Esophagus muscularis mucosa (tissue), 4 donors: ENCODE data around the gene UQCRFS1. TPM values are rescaled to one million over a fixed set of nuclear protein-coding genes. Genes with fewer than 3 reads are reported as not detected.

Experiments used
- DNase-seq: peaks from one replicate; pipeline ENCODE4 v3.0.0-alpha.2; 2017; ENCODE audit errors: extremely low spot score
- H3K27ac ChIP-seq, 4 donors: fragments of 200-600 bp; sonication (generic); replicated peaks in 1 of 4; 1 replicate in 3 of 4; 2 replicates in 1 of 4; pipeline ENCODE4 v1.5.1; 2016 to 2019; ENCODE audit warnings: mild to moderate bottlenecking in 1 of 4
- H3K27me3 ChIP-seq, 4 donors: fragments of 200-600 bp; sonication (generic); one replicate each; pipeline versions ENCODE4 v1.5.1 to v1.6.0; 2016 to 2019
- H3K36me3 ChIP-seq, 4 donors: fragments of 200-600 bp; sonication (generic); one replicate each; pipeline ENCODE4 v1.5.1; 2016 to 2019
- H3K4me1 ChIP-seq, 4 donors: fragments of 200-600 bp; sonication (generic); one replicate each; pipeline ENCODE4 v1.5.1; 2016 to 2019
- H3K4me3 ChIP-seq, 4 donors: fragments of 200-600 bp; sonication (generic); 1 replicate in 2 of 4; 2 replicates in 2 of 4; pipeline ENCODE4 v1.5.1; 2016 to 2019; ENCODE audit warnings: mild to moderate bottlenecking in 4 of 4, moderate library complexity in 1 of 4
- H3K9me3 ChIP-seq, 4 donors: fragments of 200-600 bp; sonication (generic); 1 replicate in 3 of 4; 2 replicates in 1 of 4; pipeline ENCODE4 v1.5.1; 2016 to 2019
- EP300 ChIP-seq: sonication (generic); formaldehyde crosslinking; IDR thresholded peaks from one replicate; pipeline ENCODE4 v1.6.1; 2017; ENCODE audit warnings: antibody characterized with exemption
- POLR2A ChIP-seq: fragments of 450-650 bp; IDR thresholded peaks from one replicate; pipeline ENCODE4 v1.6.1; 2017; ENCODE audit warnings: antibody characterized with exemption, moderate library complexity, mild to moderate bottlenecking, low read depth
- POLR2AphosphoS5 ChIP-seq, 2 donors: sonication (generic); formaldehyde crosslinking; IDR thresholded peaks; one replicate each; pipeline ENCODE4 v1.6.1; 2017; ENCODE audit warnings: antibody characterized with exemption in 2 of 2
- WGBS: methylation state at CpG from one replicate; pipeline ENCODE4 v1.1.5; 2018; 5-methylcytosine and 5-hydroxymethylcytosine counted together
- intact Hi-C: fragments of 100-400 bp; cut with DNase I; formaldehyde crosslinking; loops from one replicate; pipeline ENCODE4 v1.15.1; 2023
- total RNA-seq, 4 donors: library from RNA; depleted of rRNA; stranded (reverse); fragments of >200 nt; gene quantifications; one replicate each; pipeline versions ENCODE4 v1.1.0 to v1.2.1, GENCODE V29; 2016
- TF ChIP-seq, protein P1 (sequence below), 3 experiments: fragments of 200-600 bp in 2 of 3; fragments of 450-650 bp in 1 of 3; sonication (generic) in 2 of 3; IDR thresholded peaks; one replicate each; pipeline ENCODE4 v1.5.1; 2017 to 2019; ENCODE audit warnings: antibody characterized with exemption in 3 of 3, mild to moderate bottlenecking in 2 of 3, moderate library complexity in 1 of 3

The UQCRFS1 gene
- total RNA-seq, 4 donors from 2014 or later = 41.1 to 46.4 (median 43.3) TPM

DNA sequence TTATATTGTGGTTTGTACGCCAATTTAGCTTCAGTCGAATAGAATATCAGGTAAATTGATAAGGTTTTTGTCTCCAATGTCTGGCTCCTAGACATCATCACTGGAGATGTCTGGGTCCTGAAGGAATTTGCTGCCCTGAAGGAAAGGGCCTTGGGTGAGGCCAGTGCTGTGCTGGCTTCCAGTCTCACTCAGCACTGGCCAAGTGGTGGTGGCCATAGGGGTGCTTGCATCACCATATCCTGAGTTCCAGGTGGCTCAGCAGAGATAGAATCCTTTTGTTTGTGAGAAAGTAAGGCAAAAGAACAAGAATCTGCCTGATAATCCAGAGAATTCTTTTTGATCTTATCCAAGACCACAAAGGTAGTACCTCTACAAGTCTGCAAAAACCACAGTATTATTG lies 39.1 kb downstream of the UQCRFS1 start:
- TF ChIP-seq, protein P1, sequence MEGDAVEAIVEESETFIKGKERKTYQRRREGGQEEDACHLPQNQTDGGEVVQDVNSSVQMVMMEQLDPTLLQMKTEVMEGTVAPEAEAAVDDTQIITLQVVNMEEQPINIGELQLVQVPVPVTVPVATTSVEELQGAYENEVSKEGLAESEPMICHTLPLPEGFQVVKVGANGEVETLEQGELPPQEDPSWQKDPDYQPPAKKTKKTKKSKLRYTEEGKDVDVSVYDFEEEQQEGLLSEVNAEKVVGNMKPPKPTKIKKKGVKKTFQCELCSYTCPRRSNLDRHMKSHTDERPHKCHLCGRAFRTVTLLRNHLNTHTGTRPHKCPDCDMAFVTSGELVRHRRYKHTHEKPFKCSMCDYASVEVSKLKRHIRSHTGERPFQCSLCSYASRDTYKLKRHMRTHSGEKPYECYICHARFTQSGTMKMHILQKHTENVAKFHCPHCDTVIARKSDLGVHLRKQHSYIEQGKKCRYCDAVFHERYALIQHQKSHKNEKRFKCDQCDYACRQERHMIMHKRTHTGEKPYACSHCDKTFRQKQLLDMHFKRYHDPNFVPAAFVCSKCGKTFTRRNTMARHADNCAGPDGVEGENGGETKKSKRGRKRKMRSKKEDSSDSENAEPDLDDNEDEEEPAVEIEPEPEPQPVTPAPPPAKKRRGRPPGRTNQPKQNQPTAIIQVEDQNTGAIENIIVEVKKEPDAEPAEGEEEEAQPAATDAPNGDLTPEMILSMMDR (IDR thresholded peaks at IDR 0.05) = no peak
- TF ChIP-seq POLR2A = no peak
- no peak for TF ChIP-seq EP300
- TF ChIP-seq POLR2AphosphoS5 (IDR thresholded peaks at IDR 0.05) = no peak
- H3K4me1 ChIP-seq = no peaks in the 10 kb centered on the region

DNA sequence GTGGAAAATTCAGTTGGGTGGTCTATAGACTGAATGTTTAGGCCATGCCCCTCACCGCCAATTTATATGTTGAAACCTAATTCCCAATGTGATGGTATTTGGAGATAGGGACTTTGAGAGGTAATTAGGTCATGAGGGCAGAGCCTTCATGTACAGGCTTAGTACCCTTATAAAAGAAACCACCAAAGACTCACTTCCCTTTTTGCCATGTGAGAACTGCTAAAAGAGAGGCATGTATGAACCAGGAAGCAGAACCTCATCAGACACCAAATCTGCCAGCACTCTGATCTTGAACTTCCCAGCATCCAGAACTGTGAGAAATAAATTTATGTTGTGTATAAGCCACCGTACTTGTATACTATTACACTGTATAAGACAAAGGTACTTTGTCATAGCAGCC lies 40.6 kb downstream of the UQCRFS1 start:
- peaks cover 0 to 39% (median 21%) of the 10 kb centered on the region in 4 donors for H3K9me3 ChIP-seq

More for the DNA sequence above, 39.1 kb downstream of the UQCRFS1 start:
- Histone ChIP-seq H3K9me3 (peaks cover 0 to 50% (median 37%) of the 10 kb centered on the region in 4 donors), H3K27me3 (no peaks in the 10 kb centered on the region), H3K36me3 (no peaks in the 10 kb centered on the region), H3K4me3 (no peak overlapping the region), H3K27ac (no peak overlapping the region)
- no peak for DNase-seq
- WGBS = 50% methylated on average over 2 of the region's 2 CpGs
- intact Hi-C loops = no loop called here

DNA sequence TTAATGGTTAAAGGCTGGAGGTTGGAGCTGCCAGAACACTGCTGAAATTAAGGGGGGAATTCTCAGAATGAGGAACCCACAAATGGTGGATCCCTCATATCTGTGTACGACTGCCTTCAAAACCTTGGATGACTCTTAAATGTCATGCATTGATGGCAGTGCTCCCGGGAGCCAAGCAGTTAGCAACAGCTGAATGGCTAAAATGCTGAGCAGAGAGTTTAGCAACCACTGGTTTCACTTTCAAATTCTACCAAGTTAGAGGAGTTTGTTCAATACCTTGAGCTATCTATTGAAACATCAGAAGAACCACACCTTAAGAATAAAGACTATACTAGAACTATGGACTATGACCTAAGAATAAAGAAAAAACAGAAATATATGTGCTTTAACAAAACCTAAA lies 41.4 kb downstream of the UQCRFS1 start:
- Histone ChIP-seq H3K4me1 (no peaks in the 10 kb centered on the region), H3K27me3 (no peaks in the 10 kb centered on the region), H3K9me3 (peaks cover 0 to 31% (median 14%) of the 10 kb centered on the region in 4 donors), H3K36me3 (no peaks in the 10 kb centered on the region), H3K27ac (no peak overlapping the region), H3K4me3 (no peak overlapping the region)
- TF ChIP-seq EP300 (no peak), POLR2A (no peak), POLR2AphosphoS5 (IDR thresholded peaks at IDR 0.05) (no peak)
- TF ChIP-seq, protein P1 (IDR thresholded peaks at IDR 0.05) = no peak
- DNase-seq = no peak
- 80% methylated on average over 2 of the region's 2 CpGs for WGBS
- intact Hi-C loops = no loop called here

More for the DNA sequence above, 40.6 kb downstream of the UQCRFS1 start:
- intact Hi-C loops = no loop called here
- no peak for DNase-seq
- Histone ChIP-seq H3K4me1 (no peaks in the 10 kb centered on the region), H3K27ac (no peak overlapping the region), H3K27me3 (no peaks in the 10 kb centered on the region), H3K36me3 (no peaks in the 10 kb centered on the region), H3K4me3 (no peak overlapping the region)
- TF ChIP-seq POLR2A (no peak), EP300 (no peak), POLR2AphosphoS5 (IDR thresholded peaks at IDR 0.05) (no peak)
- TF ChIP-seq, protein P1 (IDR thresholded peaks at IDR 0.05) = no peak
- 75% methylated on average over 2 of the region's 2 CpGs for WGBS

DNA sequence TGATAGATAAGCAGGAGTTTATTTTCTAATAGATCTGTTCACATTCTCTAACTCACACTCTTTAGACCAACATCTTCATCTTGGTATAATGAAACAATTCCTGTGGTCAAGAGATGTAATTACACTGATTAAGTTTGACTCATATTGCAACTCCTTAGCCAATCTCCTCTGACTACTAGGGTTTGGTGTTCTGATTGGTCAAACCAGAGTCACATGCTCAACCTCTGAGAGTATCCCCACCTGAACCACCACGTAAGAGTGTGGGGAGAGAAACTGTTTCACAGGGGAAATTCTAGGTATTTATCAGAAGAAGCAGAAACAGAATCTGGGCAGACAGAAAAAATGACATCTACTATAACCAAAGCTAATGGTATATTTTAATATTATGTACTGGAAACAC lies 42.4 kb downstream of the UQCRFS1 start:
- no peaks in the 10 kb centered on the region for H3K27me3 ChIP-seq
- no peak overlapping the region for H3K4me3 ChIP-seq
- no peak overlapping the region for H3K27ac ChIP-seq
- peaks cover 0 to 22% (median 5%) of the 10 kb centered on the region in 4 donors for H3K9me3 ChIP-seq
- no peaks in the 10 kb centered on the region for H3K4me1 ChIP-seq
- intact Hi-C loops = no loop called here
- 50% methylated on average over 1 of the region's 1 CpG for WGBS
- TF ChIP-seq POLR2AphosphoS5 (IDR thresholded peaks at IDR 0.05) (no peak), POLR2A (no peak), EP300 (no peak)
- TF ChIP-seq, protein P1 (IDR thresholded peaks at IDR 0.05) = no peak
- no peaks in the 10 kb centered on the region for H3K36me3 ChIP-seq
- no peak for DNase-seq

DNA sequence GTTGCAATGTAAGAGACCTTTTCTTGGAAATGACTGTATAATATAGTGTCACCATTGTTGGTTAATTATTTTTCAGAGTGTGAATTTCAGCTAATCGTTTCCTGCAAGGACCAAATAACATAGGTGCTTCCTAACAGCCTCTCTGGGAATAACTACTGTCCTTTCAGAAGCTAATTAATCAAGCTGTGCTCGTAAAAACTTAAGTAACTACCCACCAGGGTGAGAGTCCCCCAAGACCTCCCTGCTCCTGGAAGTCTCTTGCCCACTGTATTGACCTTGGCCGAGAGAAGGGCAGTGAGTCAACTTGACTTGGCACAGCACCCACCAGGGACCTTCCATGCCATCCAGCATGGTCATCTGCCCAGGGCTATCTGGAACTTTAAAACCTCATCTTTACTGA lies 50.3 kb downstream of the UQCRFS1 start:
- no peak for DNase-seq
- peaks cover 0 to 1% (median 0%) of the 10 kb centered on the region in 4 donors for H3K9me3 ChIP-seq
- H3K4me1 ChIP-seq = no peaks in the 10 kb centered on the region
- no peaks in the 10 kb centered on the region for H3K36me3 ChIP-seq
- WGBS = 33% methylated on average over 2 of the region's 3 CpGs
- H3K27ac ChIP-seq = no peak overlapping the region
- TF ChIP-seq POLR2AphosphoS5 (IDR thresholded peaks at IDR 0.05) (no peak), POLR2A (no peak), EP300 (no peak)
- TF ChIP-seq, protein P1 (IDR thresholded peaks at IDR 0.05) = no peak
- H3K4me3 ChIP-seq = no peak overlapping the region
- intact Hi-C loops = no loop called here
- peaks cover 0 to 3% (median 0%) of the 10 kb centered on the region in 4 donors for H3K27me3 ChIP-seq
